NT2/D1 (cell line): ENCODE results near the gene TAGAP.

Experiments
- SUZ12 ChIP-seq: IDR thresholded peaks from 2 replicates; pipeline ENCODE4 v1.6.1; 2011; ENCODE audit not compliant: insufficient read length, insufficient read depth; ENCODE audit errors: extremely low read depth
- YY1 ChIP-seq: IDR thresholded peaks from 2 replicates; pipeline ENCODE4 v1.6.1; 2011; ENCODE audit not compliant: insufficient read length, insufficient read depth
- ZNF274 ChIP-seq: IDR thresholded peaks from 2 replicates; pipeline ENCODE4 v1.6.1; 2011; ENCODE audit warnings: mild to moderate bottlenecking, low read depth, low read length

GRCh38 chr6:159092631-159093030, 47.8 kb upstream of the TAGAP start:
- TF ChIP-seq ZNF274 (no peak), SUZ12 (no peak), YY1 (no peak)
